GM21515 (cell line): ENCODE results near the gene C11orf24.
A peak's percentile ranks its signal among the peaks of the same experiment; 100 is the strongest.

Experiments used
- ATAC-seq: cut with Tn5 transposase; IDR thresholded peaks from one replicate; pipeline ENCODE4 v1.9.1; 2021; ENCODE audit not compliant: unreplicated experiment

C11orf24 gene

GRCh38 chr11:68271023-68271780 lies 571 bp downstream of the C11orf24 start:
- ATAC-seq, result peak; percentile 25

GRCh38 chr11:68270196-68271022 lies 1.4 kb downstream of the C11orf24 start:
- ATAC-seq, result no peak

GRCh38 chr11:68269414-68270081 lies 2.2 kb downstream of the C11orf24 start:
- ATAC-seq, result no peak

- ATAC-seq, result no peak
Observed at GRCh38 chr11:68267881-68268240, 3.9 kb downstream of the C11orf24 start.

GRCh38 chr11:68266936-68267880 lies 4.6 kb downstream of the C11orf24 start:
- no peak for ATAC-seq

GRCh38 chr11:68266121-68266891 lies 5.5 kb downstream of the C11orf24 start:
- peak; percentile 53 for ATAC-seq

GRCh38 chr11:68264741-68265540 lies 6.8 kb downstream of the C11orf24 start:
- no peak for ATAC-seq

- ATAC-seq, result no peak
Observed at GRCh38 chr11:68264244-68264643, 7.5 kb downstream of the C11orf24 start.

GRCh38 chr11:68263444-68264035 lies 8.2 kb downstream of the C11orf24 start:
- ATAC-seq, result no peak

GRCh38 chr11:68262544-68262827 lies 9.3 kb downstream of the C11orf24 start:
- ATAC-seq, result no peak

- ATAC-seq, result no peak
Observed at GRCh38 chr11:68261749-68262543, 9.8 kb downstream of the C11orf24 start.

- no peak for ATAC-seq
Observed at GRCh38 chr11:68261006-68261405, 10.8 kb downstream of the C11orf24 start.

GRCh38 chr11:68260484-68260883 lies 11.3 kb downstream of the C11orf24 start:
- ATAC-seq, result no peak

GRCh38 chr11:68259122-68259959 lies 12.4 kb downstream of the C11orf24 start:
- ATAC-seq, result no peak

GRCh38 chr11:68258363-68258765 lies 13.4 kb downstream of the C11orf24 start:
- no peak for ATAC-seq

GRCh38 chr11:68257477-68258362 lies 14.1 kb downstream of the C11orf24 start:
- ATAC-seq, result no peak
